Astrocyte (in vitro differentiated cells and primary cell): ENCODE data around the gene ATF7. TPM values are rescaled to one million over a fixed set of nuclear protein-coding genes. Genes with fewer than 3 reads are reported as not detected.
"Not testable (repeated sequence)": the region's sequence is repeated elsewhere in the genome, so short reads cannot be mapped to it uniquely, and the experiment has no call there.

ENCODE experiments used
- DNase-seq: peaks from one replicate; pipeline ENCODE4 v3.0.0-alpha.2; 2010; ENCODE audit warnings: low read depth
- FAIRE-seq: peaks from 2 replicates; lab custom pipeline; 2011; peaks lifted over from hg19 to GRCh38; lab: Jason Lieb, UNC
- H2AFZ ChIP-seq: 2 replicates; pipeline ENCODE4 v1.6.0; 2012; ENCODE audit warnings: low read depth, low read length, inconsistent platforms
- H3K27ac ChIP-seq: 2 replicates; pipeline ENCODE4 v1.5.1; 2011; ENCODE audit warnings: low read depth, low read length, inconsistent platforms
- H3K27me3 ChIP-seq: 2 replicates; pipeline ENCODE4 v1.6.0; 2011; ENCODE audit warnings: low read length, inconsistent platforms; ENCODE audit not compliant: insufficient read depth
- H3K36me3 ChIP-seq: 2 replicates; pipeline ENCODE4 v1.5.1; 2011; ENCODE audit warnings: low read length, inconsistent platforms; ENCODE audit not compliant: insufficient read depth
- H3K4me1 ChIP-seq: 2 replicates; pipeline ENCODE4 v1.5.1; 2011; ENCODE audit warnings: low read length, inconsistent platforms; ENCODE audit not compliant: insufficient read depth
- H3K4me2 ChIP-seq: 2 replicates; pipeline ENCODE4 v1.6.0; 2012; ENCODE audit warnings: low read length, inconsistent platforms
- H3K4me3 ChIP-seq: 2 replicates; pipeline ENCODE4 v1.5.1; 2011; ENCODE audit warnings: low read depth, mild to moderate bottlenecking, low read length, inconsistent platforms; ENCODE audit not compliant: insufficient read depth
- H3K79me2 ChIP-seq: 2 replicates; pipeline ENCODE4 v1.6.0; 2012; ENCODE audit warnings: mild to moderate bottlenecking, low read length, inconsistent platforms; ENCODE audit not compliant: insufficient read depth
- H3K9ac ChIP-seq: 2 replicates; pipeline ENCODE4 v1.6.0; 2012; ENCODE audit warnings: mild to moderate bottlenecking, low read length, inconsistent platforms
- H3K9me3 ChIP-seq: 2 replicates; pipeline ENCODE4 v1.5.1; 2012; ENCODE audit warnings: low read depth, mild to moderate bottlenecking, low read length, inconsistent platforms; ENCODE audit not compliant: insufficient read depth
- H4K20me1 ChIP-seq: 2 replicates; pipeline ENCODE4 v1.6.0; 2012; ENCODE audit warnings: low read length, inconsistent platforms; ENCODE audit not compliant: insufficient read depth
- H3K27ac Mint-ChIP-seq: one replicate; pipeline ENCODE4 v1.8.0; 2021; ENCODE audit warnings: mild to moderate bottlenecking, mixed read lengths; ENCODE audit not compliant: unreplicated experiment
- H3K27me3 Mint-ChIP-seq: one replicate; pipeline ENCODE4 v1.8.0; 2021; ENCODE audit warnings: low read depth, mixed read lengths; ENCODE audit not compliant: unreplicated experiment
- H3K36me3 Mint-ChIP-seq: one replicate; pipeline ENCODE4 v1.8.0; 2021; ENCODE audit warnings: low read depth, mixed read lengths; ENCODE audit not compliant: unreplicated experiment
- H3K4me1 Mint-ChIP-seq: one replicate; pipeline ENCODE4 v1.8.0; 2021; ENCODE audit warnings: low read depth, mixed read lengths; ENCODE audit not compliant: unreplicated experiment
- H3K4me3 Mint-ChIP-seq: one replicate; pipeline ENCODE4 v1.8.0; 2021; ENCODE audit warnings: mild to moderate bottlenecking, moderate library complexity, mixed read lengths; ENCODE audit not compliant: unreplicated experiment
- H3K9me3 Mint-ChIP-seq: one replicate; pipeline ENCODE4 v1.8.0; 2021; ENCODE audit warnings: mild to moderate bottlenecking, mixed read lengths; ENCODE audit not compliant: unreplicated experiment
- CTCF ChIP-seq: IDR thresholded peaks from 2 replicates; pipeline ENCODE4 v1.5.1; 2011; ENCODE audit warnings: low read depth, mild to moderate bottlenecking, inconsistent platforms, low read length, moderate library complexity; ENCODE audit not compliant: insufficient read depth
- EZH2 ChIP-seq: IDR thresholded peaks from 2 replicates; pipeline ENCODE4 v1.6.1; 2012; ENCODE audit warnings: mild to moderate bottlenecking, low read length, inconsistent platforms; ENCODE audit not compliant: insufficient read depth
- total RNA-seq: library from RNA; stranded (reverse); gene quantifications from 2 replicates; pipeline ENCODE4 v1.2.1, GENCODE V29; 2021

The ATF7 gene
- total RNA-seq, 1 donor from 2014 or later = 38.3 TPM

DNA sequence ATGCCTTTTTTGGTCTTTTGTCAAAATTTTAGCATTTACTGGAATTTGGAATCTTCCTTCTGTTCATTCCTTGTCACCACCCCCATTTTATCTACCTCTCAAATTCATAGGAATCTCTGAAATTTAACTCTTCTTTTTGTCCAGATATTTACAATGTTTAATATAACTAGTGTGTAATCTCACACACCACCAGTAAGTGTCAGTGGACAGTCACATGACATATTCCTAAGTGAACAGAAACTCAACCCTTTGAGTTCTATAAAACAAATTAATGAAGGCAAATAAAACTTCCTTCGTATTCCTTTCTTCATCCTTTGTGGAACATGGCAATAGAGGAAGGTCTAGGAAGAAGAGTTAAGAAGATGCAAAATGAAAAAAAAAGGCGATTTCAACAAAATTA is 26.6 kb downstream of the ATF7 start:
- TF ChIP-seq EZH2 = no peak
- TF ChIP-seq CTCF = no peak
- H3K4me2 ChIP-seq = no peak overlapping the region
- no peaks in the 10 kb centered on the region for H3K9me3 ChIP-seq
- H4K20me1 ChIP-seq = peaks cover 55% of the 10 kb centered on the region
- H3K27ac ChIP-seq = no peak overlapping the region
- DNase-seq (no peak), FAIRE-seq (no peak)
- H3K9me3 Mint-ChIP-seq = no peaks in the 10 kb centered on the region
- H3K27me3 Mint-ChIP-seq = no peaks in the 10 kb centered on the region
- no peaks in the 10 kb centered on the region for H3K36me3 Mint-ChIP-seq
- peaks cover 61% of the 10 kb centered on the region for H3K79me2 ChIP-seq
- H2AFZ ChIP-seq = no peak overlapping the region
- no peak overlapping the region for H3K27ac Mint-ChIP-seq
- H3K4me3 ChIP-seq = no peak overlapping the region
- H3K36me3 ChIP-seq = peaks cover 7% of the 10 kb centered on the region
- no peak overlapping the region for H3K4me3 Mint-ChIP-seq
- H3K27me3 ChIP-seq = no peaks in the 10 kb centered on the region
- peaks cover 16% of the 10 kb centered on the region for H3K4me1 Mint-ChIP-seq
- peaks cover 3% of the 10 kb centered on the region for H3K4me1 ChIP-seq
- H3K9ac ChIP-seq = no peak overlapping the region

DNA sequence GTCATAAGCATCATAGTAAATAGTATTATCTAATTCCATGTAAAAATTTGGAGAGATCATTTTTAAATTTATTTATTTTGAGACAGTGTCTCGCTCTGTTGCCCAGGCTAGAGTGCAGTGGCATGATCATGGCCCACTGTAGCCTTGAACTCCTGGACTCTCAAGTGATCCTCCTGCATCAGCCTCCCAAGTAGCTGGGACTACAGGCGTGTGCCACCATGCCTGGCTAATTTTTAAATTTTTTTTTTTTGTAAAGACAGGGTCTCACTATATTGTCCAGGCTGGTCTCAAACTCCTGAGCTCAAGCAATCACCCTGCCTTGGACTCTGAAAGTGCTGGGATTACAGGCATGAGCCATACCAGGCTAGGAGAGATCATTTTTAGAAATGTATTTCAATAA is 27.2 kb downstream of the ATF7 start:
- not testable (repeated sequence) for H3K27ac Mint-ChIP-seq, H3K36me3 Mint-ChIP-seq, H3K4me3 ChIP-seq, H3K9me3 ChIP-seq, H3K27ac ChIP-seq, H3K9me3 Mint-ChIP-seq, FAIRE-seq, H3K27me3 ChIP-seq, H3K36me3 ChIP-seq, H3K4me2 ChIP-seq, H3K4me1 ChIP-seq, H3K4me3 Mint-ChIP-seq, H3K9ac ChIP-seq, H2AFZ ChIP-seq, H3K27me3 Mint-ChIP-seq, DNase-seq
- peaks cover 16% of the 10 kb centered on the region for H3K4me1 Mint-ChIP-seq
- Histone ChIP-seq H4K20me1 (peaks cover 53% of the 10 kb centered on the region), H3K79me2 (peaks cover 58% of the 10 kb centered on the region)

DNA sequence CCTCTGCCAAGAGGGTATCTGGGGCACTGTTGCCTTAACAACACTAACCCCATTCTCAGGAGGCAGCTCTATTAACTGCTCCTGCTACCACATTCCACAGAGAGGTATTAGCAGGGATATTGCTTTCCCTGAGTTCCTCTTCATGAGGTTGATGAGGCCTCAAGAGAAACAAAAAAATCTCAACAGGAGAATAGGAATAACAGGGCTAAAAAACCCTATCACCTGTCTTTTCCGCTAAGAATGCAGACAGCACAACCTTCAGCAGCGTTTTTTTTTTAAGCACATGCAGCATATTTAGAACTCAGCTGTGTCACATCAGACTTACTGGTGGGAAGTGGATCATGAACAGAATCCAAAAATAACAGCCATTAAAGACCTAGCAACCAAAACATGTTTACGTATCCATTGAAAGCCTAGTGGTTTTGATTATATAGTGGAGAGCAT is 29.2 kb downstream of the ATF7 start:
- H3K36me3 ChIP-seq = peaks cover 7% of the 10 kb centered on the region
- no peak overlapping the region for H3K9ac ChIP-seq
- peaks cover 5% of the 10 kb centered on the region for H3K4me1 ChIP-seq
- H3K4me1 Mint-ChIP-seq = peaks cover 7% of the 10 kb centered on the region
- H4K20me1 ChIP-seq = peaks cover 54% of the 10 kb centered on the region
- H3K27ac Mint-ChIP-seq = no peak overlapping the region
- DNase-seq = peak; percentile 67
- H3K27me3 Mint-ChIP-seq = no peaks in the 10 kb centered on the region
- no peak overlapping the region for H2AFZ ChIP-seq
- no peak overlapping the region for H3K4me3 ChIP-seq
- H3K4me3 Mint-ChIP-seq = no peak overlapping the region
- no peak for FAIRE-seq
- H3K27ac ChIP-seq = no peak overlapping the region
- H3K4me2 ChIP-seq = no peak overlapping the region
- no peaks in the 10 kb centered on the region for H3K36me3 Mint-ChIP-seq
- no peaks in the 10 kb centered on the region for H3K9me3 Mint-ChIP-seq
- TF ChIP-seq EZH2 (no peak), CTCF (no peak)
- no peaks in the 10 kb centered on the region for H3K9me3 ChIP-seq
- no peaks in the 10 kb centered on the region for H3K27me3 ChIP-seq
- H3K79me2 ChIP-seq = peaks cover 53% of the 10 kb centered on the region
